Measurements from ENCODE around the gene TSPAN13.

TSPAN13 gene

DNA sequence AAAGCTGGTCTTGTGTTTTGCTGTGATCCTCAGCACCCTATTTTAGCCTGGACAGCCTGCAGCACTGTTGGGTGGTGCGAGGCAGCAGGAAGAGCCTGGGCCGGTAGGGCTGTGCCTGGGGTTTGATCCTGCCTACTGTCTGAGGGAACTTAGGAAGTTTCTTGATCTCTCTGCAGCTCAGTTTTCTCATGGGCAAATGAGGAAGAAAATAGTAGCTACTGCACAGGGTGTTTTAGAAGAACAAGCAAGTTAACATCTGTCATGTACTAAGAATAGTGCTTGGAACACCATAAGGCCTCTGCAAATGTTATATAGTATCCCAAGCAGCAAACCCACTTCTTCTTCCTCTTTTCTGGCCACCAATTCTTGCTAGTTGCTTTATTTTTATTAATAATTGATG is 63.3 kb downstream of the TSPAN13 start:
- DNase-seq: no peak

DNA sequence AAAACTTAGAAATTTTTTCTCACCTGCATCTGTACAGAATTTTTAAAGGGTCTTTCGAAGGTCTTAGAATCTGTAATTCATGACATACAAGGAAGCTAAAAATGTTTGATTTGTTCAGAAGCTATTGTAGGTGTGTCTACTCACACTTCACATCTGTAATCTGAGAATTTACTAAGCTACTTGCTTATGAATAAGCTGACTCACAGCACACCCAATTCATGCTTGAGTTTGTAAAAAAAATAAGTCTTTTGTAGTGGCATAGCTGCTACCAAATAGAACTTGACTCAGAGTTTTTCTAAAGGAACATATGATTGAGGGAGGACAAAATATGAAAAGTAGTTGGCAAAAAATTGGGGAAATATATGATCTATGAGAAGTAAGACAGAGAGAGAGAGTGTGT is 64.0 kb downstream of the TSPAN13 start:
- DNase-seq: peak; percentile 54

DNA sequence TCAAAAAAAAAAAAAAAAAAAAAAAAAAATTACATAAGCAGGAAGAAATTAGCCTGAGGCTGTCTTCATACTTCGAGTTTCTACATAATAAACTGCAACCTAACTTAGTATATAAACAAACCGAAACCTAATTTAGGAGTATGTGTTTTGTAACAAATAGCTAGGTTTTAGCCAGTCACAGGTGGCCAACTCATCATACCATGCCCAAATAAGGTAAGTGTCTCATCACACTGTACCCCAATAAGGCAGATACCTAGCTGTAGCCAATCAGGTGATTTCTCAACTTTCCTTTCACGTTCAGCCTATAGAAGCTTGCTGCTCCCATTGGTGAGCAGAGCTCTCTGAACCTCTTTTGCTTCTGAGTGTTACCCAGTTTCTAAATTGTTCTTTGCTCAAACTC is 65.2 kb downstream of the TSPAN13 start:
- no peak for DNase-seq

DNA sequence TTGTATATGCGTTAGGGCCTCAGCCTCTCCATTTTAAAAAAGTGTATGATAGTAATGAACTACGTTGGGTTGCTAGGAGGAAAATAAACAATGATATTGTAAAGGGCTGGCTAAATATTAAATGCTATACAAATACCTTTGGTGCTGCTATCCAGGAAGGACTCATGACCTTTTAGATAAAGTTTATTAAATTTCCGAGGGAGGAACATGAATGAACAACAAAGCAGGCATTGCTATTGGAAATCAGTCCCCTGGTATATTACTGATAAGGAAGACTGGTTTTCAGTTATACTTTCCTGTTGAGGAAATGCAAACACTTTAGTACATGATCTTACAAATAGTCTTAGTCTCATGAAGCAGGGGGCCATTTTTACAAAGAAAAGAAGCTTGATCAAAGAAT is 68.5 kb downstream of the TSPAN13 start:
- DNase-seq: no peak

DNA sequence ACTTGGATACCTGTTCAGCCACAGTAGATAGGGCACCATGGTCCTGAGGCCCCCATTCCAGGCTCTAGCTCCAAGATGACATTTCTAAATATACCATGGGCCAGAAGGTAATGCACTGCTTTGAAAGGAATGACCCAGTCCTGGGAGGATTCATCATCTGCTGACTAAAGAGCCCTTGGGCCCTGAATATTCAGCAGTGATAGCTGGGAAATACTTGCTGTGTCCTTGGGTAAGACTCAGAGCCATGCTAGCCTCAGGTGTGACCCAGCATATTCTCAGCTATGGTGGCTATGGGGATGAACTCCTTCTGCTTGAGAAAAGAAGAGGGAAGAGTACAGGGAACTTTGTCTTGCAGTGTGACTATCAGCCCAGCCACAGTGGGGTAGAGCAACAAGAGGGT is 72.5 kb downstream of the TSPAN13 start:
- no peak for DNase-seq

DNA sequence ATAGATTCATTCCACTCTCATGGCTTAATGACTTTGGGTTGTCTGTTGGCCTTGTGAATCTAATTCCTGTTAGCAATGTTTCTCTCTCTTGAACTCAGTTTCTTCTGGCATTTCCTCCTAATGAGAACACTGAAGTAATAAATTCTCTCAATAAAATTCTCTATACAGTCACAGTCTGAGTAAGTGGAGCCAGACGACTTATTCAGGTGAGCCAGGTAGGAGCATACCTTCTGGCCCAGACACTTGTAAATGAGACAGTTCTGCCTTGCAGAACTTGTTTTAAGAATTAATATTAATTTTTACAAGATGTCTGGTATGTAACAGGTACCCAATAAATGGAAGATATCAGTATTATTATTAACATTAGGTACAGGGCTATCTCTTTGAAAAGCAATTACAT is 79.8 kb downstream of the TSPAN13 start:
- DNase-seq: no peak

Data from NCI-H226 (cell line).